ENCODE results near the gene ADGRA1. TPM values are rescaled to one million over a fixed set of nuclear protein-coding genes. Genes with fewer than 3 reads are reported as not detected.

Gene ADGRA1
- total RNA-seq, 1 experiment from 2014 or later: not detected

DNA sequence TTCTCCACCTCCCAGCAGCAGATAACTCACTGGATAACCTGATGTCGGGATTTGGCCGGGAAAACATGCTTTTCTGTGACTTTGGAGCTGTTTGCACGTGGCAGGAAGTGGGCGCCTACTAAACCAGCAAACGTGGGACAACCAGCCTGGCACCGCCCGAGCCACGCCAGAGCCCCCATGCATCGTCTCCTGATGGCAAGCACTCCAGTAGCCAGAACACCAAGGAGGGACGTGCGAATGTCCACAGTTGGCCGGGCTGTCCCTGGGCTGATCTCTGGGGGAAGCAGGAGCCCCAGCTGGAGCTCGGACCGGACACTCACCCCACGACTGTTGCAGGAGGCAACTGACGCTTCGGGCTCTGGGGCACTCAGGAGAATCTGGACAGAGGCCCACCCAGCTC is 7.1 kb downstream of the ADGRA1 start:
- DNase-seq (ENCODE audit: low read depth): no peak

DNA sequence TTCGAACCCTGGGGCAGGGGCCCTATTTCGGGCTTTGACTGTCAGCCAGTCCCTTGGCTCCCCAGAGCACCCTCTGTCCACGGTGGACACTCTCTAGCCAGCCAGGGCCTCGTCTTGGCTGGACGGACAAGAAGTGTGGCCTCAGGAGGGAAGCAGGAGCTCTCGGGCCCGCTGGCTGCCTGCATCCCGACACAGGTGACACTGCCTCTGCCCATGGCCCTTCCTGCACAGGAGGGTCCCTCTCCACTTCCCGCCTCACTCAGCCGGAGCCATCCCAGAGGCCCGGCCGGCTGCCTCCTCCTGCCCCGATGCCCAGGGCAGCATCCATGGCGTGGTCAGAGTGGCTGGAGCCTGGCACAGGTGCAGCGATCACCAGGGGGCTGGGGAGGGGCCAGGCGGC is 7.9 kb downstream of the ADGRA1 start:
- DNase-seq (ENCODE audit: low read depth): no peak

DNA sequence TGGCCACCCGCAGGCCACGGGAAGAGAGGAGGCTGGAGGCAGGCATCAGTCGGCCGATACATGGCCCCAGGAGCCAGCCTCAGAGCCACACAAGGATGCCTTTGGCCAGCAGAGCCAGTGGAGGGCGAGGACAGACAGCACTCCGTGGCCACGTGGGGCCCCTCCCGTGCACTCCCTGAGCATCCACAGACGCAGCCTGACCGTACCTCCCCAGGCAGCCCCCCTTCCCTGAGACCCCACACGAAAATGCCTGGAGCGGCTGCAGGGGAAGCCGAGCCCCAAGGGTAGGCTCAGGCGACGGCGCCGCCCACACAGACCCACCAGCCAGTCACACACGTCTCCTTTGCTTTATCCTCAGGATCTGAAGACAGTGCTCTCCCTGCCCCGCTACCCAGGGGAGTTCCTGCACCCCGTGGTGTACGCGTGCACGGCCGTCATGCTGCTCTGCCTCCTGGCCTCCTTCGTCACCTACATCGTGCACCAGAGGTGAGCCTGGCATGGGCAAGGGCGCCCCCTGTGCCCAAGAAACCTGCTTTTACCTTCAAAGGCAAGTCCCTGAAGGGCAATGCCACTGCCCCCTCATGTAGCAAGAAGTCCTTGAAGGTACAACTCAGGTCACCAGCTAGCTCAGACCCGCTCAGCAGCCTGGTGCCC is 9.0 kb downstream of the ADGRA1 start:
- no peak for DNase-seq (ENCODE audit: low read depth)

DNA sequence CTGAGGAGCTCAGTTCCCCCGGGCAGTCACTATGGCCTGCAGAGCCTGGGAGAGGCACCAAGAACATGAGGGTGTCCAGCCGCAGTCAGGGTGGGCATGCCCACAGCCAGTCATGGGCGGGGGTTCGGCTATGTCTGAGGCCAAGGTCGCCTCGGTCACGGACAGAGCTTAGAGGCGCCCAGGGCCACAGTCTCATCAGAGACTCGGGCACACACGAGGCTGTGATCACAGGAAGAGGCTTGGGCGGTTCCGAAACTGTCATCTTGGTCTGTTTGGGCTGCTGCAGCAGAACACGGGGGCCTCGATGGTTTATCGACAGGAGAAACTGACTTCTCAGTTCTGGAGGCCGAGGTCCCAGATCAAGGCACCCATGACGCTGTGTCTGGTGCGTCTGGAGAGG is 9.7 kb downstream of the ADGRA1 start:
- DNase-seq (ENCODE audit: low read depth): no peak

DNA sequence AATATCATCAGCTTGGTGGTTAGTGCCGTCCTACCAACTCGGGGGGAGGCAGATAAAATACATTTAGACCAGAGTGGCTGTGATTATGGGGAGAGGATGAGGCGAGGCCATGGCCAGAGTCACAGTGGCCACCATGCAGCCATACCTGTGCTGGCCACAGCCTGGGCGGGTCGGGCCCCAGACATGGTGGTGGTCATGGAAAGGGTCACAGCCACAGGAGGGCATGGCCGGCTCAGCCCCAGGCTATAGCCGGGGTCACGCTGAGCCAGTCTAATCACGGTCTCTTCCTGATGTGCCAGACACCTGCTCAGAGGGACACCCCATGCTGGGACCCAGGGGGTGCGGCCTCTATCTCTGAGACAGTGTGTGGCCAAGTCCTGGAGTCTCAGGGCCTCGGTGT is 10.2 kb downstream of the ADGRA1 start:
- no peak for DNase-seq (ENCODE audit: low read depth)

DNA sequence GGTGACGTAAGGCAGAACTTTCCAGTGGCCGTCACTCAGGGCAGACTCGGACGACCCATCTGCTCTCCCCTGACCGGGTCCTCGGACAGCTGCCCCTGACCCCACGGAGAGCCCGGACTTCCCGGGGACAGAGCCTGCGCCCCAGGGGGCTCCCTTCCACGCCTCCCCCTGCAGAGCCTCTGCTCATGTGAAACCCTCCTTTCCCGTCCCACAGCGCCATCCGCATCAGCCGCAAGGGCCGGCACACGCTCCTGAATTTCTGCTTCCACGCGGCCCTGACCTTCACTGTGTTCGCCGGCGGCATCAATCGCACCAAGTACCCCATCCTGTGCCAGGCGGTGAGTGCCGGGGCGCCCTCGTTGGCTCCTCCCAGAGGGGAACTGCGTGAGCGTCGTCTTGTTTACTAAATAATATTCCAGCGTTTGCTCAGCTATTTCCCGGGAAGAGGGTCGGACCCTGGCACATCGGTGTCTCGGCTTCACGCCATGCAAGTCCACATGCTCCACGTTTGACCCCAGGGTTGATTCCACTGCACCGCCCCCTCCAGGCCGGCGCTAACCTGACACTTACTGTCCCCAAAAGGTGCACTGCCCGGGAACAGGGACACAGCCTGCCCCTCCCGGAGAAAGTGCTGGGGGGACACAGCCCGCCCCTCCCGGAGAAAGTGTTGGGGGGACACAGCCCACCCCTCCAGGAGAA is 10.9 kb downstream of the ADGRA1 start:
- no peak for DNase-seq (ENCODE audit: low read depth)

DNA sequence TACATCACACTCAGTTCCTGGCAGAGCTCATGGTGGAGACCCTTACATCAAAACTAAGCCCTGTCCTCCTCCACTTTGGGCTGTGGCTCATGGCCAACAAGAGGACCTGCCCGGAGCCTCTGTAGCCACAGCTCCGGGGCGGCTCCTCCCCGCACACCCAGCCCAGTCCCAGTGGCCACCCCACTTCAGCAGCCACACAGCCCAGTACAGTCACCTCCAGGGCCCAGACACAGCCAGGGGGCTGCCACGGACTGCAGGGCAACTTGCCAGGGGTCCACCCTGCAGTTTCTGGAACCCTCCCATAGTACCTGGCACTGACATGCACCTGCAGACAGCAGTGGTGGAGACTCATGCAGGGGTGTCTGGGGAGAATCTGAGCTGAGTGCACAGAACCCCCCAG is 11.8 kb downstream of the ADGRA1 start:
- DNase-seq (ENCODE audit: low read depth): no peak

DNA sequence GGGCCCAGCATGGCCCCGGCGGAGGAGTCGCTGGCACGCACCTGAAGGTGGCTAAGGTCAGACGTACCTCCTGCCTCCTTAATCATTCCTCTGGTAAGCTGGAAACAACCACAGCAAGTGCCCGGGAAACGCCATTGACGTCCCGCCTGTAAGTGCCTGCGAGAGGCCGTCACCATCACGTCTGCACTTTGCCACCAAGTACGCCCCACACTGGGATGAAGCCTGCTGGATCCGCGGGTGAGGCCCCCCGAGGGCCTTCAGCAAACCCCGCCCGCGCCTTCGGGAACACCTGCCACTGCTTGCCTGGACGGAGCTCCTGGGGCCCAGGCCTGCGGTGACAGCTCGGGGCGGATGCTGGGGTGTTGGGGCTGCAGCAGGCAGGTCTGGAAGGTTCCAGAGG is 12.5 kb downstream of the ADGRA1 start:
- DNase-seq (ENCODE audit: low read depth): no peak

DNA sequence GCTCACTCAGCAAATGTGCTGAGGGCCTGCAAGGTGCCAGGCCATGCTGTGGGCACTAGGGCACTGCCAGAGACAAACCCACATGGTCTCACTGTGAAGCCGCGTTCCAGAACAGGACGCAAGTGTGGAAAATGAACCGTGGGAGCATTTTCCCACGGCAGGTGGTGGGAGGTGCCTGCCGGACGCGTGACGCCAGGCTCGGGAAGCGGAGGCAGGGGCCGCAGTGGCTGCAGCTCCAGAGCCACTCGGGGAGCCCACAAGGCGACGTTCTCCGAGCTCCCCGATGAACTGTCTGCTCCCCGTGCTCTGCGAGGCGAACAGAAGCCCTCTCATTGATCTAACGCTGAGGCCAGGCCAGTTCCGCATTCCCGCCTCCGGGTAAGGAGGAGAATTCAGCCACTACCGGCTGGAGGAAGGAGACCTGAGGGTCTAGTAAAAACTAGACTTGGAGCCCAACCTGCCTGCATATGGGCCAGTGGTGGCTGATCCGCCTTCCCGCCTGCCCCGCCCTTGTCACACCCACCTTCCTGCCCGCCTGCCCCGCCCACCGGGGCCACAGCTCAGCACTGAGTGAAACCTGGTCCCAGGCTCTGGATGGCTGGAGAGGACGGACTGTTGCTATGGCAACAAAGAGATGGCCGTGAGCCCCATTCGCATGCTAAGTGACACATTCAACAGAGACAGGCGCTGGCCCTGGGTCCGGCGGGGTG is 13.1 kb downstream of the ADGRA1 start:
- peak; percentile 6 for DNase-seq (ENCODE audit: low read depth)

DNA sequence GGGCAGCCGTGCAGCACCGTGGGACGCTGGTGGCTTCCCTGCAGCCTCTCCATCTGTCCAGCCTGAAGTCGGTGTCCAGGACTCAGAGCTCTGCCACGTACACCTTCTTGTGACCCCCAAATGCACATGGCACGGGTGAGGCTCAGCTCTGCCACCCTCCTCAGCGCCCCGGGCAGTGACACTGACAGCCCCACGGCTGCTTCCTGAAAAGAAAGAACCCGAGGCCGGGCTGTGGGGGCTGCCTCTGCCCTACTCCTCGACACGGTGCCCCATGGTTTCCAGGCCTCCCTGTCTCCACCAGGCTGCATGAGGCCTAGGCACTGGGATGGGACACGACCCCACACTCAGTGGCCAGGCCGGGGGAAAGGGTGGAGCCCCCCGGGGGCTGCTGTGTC is 13.7 kb downstream of the ADGRA1 start:
- DNase-seq (ENCODE audit: low read depth): no peak

DNA sequence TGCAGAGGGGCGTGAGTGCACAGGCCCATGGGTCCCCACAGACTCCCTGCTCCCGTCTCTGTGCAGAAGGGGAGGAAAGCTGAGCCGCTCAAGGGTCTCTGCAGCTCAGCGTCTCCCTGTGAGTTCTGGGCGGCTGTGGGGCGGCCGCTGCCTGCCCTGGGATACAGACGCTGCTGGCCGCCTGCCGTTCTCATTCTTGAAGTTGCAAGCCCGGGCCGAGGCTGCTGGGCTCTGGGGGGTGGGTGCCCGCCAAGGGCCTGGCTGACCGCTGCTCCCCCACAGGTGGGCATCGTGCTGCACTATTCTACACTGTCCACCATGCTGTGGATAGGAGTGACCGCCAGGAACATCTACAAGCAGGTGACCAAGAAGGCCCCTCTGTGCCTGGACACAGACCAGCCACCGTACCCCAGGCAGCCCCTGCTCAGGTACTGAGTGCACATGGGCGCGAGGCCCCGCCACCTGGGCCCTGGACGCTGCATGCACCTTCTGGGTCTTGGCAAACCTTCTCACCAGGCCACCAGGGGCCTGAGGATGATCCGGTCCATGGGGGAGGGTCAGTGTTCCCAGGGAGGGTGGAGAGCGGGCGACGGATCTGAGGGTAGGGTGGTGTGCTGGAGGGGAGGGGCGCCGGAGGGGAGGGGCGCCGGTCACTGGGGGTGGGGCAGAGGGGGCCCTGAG is 14.8 kb downstream of the ADGRA1 start:
- no peak for DNase-seq (ENCODE audit: low read depth)

DNA sequence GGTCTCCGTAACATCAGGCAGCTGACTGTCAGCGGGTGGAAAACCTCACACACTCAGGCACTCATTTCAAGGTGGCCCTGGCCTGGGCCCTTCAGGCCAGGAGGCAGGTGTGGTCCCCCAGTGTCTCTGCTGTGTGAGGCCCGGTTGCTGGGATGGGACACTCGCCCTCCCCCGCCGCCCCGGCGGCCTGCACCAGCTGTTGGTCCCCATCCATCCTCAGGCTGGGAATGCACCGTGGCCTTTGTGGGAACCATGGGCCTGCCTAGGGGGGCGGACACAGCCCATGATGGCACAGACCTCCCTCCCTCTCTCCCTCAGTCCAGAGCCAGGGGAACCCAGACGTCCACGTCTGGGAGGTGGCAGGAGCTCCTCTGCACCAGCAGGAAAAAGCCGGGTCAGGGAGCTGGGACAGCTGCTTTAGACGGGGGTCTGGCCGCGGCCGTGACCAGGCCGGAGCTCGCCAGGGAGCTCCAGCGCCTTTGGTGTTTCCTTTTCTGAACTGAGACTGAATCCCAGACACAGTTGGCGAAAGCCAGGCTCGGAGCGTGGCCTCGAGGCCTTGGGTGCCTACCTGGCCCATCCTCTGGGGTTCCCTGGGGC is 15.7 kb downstream of the ADGRA1 start:
- DNase-seq (ENCODE audit: low read depth): no peak

DNA sequence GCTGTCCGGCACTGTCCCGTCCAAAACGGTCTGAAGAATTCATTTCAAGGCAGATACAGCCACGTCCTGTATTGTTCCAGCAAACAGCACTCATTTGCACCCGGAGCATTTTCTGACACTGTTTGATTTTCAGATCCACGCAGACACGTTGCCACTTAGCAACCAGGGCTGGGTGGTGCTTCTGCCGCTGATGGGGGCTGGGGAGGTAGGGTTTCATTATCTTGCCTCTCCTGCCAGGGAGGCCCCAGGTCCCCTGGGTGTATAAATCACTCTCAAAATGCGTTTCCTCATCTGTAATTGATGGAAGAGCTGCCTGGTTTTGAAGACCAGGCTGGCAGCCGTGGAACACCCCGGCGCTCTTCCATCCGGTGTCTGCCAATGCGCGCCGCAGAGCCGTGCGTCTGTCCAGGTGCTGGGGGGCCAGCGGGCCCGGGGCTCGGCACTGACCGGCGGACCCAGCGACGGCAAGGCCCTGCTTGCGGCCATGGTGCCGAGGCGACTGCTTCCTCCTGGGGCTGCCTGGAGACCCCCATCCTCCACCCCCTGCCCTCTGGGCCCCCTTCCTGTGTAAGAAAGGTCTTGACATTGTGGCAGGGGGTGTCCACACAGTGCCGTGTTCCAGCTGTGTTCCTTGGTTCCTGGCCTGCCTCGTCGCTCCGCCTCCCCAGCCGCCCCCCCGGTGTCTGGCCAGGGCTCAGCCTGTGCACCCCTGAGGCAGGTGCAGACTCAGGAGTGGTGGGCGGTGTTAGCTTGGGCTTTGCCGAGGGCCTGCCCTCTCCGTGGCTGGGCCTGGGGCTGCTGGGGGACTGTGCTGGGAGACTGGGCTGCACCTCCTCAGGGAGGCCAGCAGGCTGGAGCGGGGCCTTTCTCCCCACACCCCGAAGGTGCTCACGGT is 16.6 kb downstream of the ADGRA1 start:
- no peak for DNase-seq (ENCODE audit: low read depth)

DNA sequence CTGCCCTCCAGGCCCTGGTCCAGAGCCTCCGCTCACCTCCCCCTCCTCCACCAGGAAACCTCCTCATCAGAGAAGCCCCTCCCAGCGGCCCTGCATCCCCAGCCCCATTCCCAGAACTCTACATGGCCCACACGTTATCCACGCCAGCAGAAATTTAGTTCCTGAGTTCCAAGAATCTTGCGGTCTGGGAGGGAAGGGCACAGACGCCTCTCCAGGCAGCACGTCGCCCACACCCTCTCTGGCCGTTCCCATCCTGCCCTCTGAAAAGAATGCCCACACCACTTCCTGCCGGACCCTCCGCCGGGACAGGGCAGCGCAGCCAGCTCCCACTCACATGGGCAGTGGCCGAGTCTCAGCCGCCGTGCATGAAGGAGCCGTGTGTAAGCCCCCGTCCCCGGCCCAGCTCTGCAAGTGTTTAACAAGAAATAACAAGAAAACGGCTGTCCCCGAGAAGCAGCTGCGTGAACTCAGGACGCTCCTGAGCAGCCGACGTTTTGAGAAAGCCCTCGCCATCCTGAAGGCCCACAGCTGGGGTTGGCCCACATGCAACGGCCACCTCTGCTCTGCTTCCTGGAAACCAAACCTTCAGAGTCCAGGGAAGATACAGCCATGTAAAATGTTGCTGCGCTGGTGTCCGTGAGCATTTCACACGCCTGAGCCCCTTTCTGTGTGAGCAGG is 17.4 kb downstream of the ADGRA1 start:
- DNase-seq (ENCODE audit: low read depth): no peak

DNA sequence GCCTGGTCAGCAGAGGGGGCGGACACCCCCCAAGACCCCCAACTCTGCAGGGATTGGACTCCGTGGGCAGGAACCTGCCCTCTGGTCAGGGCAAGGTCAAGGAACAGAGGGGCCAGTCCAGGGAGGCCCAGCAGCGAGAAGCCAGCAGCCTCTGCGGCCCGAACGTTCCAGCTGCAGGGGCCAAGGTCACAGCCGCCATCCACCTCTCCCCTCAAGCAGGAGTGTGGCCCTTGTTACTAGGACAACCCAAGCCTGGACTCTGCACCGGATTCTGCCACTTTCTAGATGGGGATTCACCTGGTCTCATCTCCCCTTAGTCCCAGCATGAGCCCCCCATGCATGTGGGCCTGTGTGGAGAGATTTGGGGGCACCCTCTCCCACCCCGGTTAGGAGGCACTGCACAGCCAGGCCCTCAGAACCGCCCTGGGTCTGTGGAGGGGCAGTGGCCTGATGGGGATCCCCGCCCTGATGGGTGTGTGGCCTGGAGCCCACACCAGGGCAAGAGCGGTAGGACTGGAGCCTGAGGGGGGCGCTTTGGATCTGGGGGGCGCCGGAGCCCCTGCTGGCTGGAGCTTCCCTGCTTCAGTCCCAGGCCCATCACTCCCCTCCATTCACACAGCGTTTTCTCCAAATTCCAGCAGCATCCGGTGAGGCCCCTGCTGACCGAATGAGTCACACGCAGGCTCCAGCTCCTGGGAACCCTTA is 18.1 kb downstream of the ADGRA1 start:
- no peak for DNase-seq (ENCODE audit: low read depth)

DNA sequence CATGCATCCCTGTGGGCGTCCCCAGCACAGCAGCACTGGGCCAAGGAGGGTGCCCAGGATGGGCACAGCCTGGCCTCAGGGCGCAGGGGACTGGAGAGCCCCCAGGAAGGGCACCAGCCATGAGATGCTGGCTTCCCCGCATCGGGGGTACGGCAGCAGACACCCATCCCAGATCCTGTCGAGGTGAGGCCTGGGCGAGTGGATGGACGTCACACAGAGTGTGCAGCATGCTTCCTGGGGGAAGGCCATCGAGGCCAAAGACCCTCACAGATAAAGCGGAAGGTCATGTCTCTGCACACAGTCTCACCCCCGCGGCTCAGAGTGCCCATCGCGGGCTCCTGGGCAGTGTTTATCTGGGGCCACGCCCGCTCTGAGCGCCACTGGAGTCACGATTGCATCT is 18.8 kb downstream of the ADGRA1 start:
- DNase-seq (ENCODE audit: low read depth): no peak

DNA sequence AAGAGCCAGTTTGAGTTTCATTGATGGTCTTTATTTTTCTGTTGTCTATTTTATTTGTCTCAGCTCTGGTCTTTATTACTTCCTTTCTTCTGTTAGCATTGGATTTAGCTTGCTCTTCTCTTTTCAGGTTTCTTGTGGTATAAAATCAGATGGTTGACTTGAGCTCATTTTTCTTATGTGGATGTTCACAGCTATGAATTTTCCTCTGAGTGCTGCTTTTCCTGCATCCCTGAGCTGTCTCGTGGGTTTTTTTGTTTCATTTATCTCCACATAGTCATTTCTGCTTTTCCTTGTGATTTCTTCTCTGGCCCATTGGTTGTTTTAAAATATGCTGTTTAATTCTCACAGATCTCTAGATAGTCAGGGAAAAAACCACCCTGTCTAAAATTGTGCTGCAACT is 19.7 kb downstream of the ADGRA1 start:
- DNase-seq (ENCODE audit: low read depth): no peak

DNA sequence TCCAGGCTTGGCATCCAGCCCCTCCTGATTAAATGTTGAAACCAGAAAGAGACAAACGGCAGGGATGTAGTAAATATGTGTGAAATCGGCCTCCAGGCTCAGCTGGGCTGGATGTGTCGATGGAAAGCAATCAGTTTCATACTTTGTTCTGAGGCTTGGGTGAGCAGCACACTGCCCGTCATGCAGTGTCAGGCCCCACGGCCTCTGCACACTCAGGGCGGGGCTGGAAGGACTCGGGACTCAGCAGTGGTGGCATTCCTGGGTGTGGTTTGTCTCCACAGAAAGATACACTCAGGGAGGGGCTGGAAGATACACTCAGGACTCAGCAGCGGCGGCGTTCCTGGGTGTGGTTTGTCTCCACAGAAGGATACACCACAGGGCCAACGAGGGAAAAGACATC is 22.0 kb downstream of the ADGRA1 start:
- DNase-seq (ENCODE audit: low read depth): no peak

DNA sequence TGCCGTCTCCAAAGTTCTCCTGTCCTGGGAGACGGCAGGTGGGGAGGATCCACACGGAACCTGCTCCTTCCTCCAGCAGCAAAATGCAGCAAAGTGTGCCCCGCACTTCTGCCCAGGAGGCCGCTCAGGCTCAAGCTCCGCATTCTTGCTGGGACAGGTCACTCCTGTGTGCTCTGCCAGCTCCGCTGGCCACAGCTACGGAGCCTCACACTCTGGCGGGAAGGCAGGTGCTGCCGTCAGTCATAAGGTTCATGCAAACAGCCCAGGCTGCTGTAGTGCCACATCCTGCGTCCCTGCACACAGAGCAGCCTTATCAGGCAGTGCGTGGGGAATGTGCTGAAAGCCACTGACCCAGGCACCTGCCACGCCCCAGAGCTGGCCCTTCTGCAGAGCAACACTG is 22.4 kb downstream of the ADGRA1 start:
- DNase-seq (ENCODE audit: low read depth): peak; percentile 33
